ENCODE measurements around the gene DGKA. TPM values are rescaled to one million over a fixed set of nuclear protein-coding genes. Genes with fewer than 3 reads are reported as not detected.
A peak's percentile ranks its signal among the peaks of the same experiment; 100 is the strongest.

The DGKA gene
- total and polyA plus RNA-seq, 2 of the 13 experiments (the other 11 are each of a cell fraction or from before 2014, with no cell fraction given) = 2.4 to 5.4 TPM

DNA sequence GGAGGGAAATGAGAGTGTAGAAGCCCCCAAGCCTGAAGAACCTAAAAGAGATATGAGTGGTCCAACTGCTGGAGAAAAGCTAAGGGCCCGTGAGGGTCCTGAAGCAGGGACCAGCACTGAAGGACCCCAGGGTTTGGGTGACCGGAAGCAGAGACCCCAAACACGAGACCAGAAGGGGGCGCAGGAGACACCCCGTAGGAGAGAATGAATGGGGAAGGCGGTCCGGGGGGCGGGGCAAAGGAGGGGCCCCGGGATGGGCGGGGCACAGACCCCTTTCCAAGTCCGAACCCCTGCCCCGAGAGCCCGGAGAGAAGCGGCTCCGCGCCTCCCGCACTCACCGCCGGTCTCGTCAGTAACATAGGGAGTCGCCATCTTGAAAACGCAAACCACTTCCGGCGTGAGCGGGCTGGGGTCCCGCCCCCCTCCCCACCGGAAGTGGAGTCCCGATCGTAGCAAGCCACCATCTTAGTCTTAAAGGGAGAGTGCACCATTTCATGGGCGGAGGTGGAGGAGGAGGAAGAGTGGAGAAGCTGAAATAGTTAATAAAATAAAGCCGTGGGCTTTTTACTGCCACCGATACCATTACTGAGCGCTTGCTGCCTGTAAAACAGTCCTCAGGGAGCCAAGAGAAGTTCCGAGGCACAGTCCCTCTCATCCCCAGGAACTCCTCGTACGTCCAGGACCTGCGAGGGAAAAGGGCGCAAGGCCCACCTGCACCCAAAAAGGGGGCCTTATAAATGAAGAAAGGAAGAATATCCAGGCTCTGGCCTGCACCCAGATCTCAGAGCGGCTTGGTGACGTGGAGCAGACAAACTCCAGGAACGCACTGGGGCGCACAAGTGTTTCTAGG lies 4.0 kb upstream of the DGKA start (continued):
- TF ChIP-seq HES4 (CRISPR knock-in tag; IDR thresholded peaks at IDR 0.05; ENCODE audit: borderline replicate concordance) (no peak), ZNF549 (CRISPR knock-in tag; IDR thresholded peaks at IDR 0.05) (no peak), ZSCAN20 (CRISPR knock-in tag; IDR thresholded peaks at IDR 0.05; ENCODE audit: borderline replicate concordance) (no peak), SRSF1 (optimal IDR thresholded peaks at IDR 0.05; ENCODE audit: low read depth, low read length) (peak; percentile 43), ZNF589 (CRISPR knock-in tag; conservative IDR thresholded peaks at IDR 0.05) (no peak), KLF6 (CRISPR knock-in tag; IDR thresholded peaks at IDR 0.05) (no peak; the same call in 1 of the 2 replicates), ZFP90 (CRISPR knock-in tag; IDR thresholded peaks at IDR 0.05; ENCODE audit: borderline replicate concordance) (peak; percentile 23; the same call in 1 of the 2 replicates), SNAPC2 (CRISPR knock-in tag; IDR thresholded peaks at IDR 0.05) (no peak), ZNF235 (CRISPR knock-in tag; IDR thresholded peaks at IDR 0.05; ENCODE audit: borderline replicate concordance) (no peak), SP4 (CRISPR knock-in tag; IDR thresholded peaks at IDR 0.05) (peak; percentile 64; the same call in 1 of the 2 replicates), ZNF143 (CRISPR knock-in tag; IDR thresholded peaks at IDR 0.05) (peak; percentile 53), ZFX (CRISPR knock-in tag; IDR thresholded peaks at IDR 0.05; ENCODE audit: low read depth) (no peak), ZSCAN29 (CRISPR knock-in tag; conservative IDR thresholded peaks at IDR 0.05) (no peak), ZNF790 (CRISPR knock-in tag; IDR thresholded peaks at IDR 0.05; ENCODE audit: borderline replicate concordance) (no peak), FOXK1 (CRISPR knock-in tag; IDR thresholded peaks at IDR 0.05; ENCODE audit: borderline replicate concordance, low read depth) (0 out of 2 replicates have a peak, but pooled peaks have one; percentile 23), CCAR2 (optimal IDR thresholded peaks at IDR 0.05; ENCODE audit: low read depth, low read length) (no peak), MTF1 (CRISPR knock-in tag; IDR thresholded peaks at IDR 0.05) (no peak), ZNF570 (CRISPR knock-in tag; IDR thresholded peaks at IDR 0.05; ENCODE audit: borderline replicate concordance) (no peak), FOXJ3 (CRISPR knock-in tag; IDR thresholded peaks at IDR 0.05; ENCODE audit: borderline replicate concordance) (no peak), SRF (IDR thresholded peaks at IDR 0.05; ENCODE audit: low read depth, low read length) (no peak), ZNF792 (CRISPR knock-in tag; IDR thresholded peaks at IDR 0.05) (no peak), KDM4B (CRISPR knock-in tag; IDR thresholded peaks at IDR 0.05) (no peak)
- TF ChIP-seq, protein P1, sequence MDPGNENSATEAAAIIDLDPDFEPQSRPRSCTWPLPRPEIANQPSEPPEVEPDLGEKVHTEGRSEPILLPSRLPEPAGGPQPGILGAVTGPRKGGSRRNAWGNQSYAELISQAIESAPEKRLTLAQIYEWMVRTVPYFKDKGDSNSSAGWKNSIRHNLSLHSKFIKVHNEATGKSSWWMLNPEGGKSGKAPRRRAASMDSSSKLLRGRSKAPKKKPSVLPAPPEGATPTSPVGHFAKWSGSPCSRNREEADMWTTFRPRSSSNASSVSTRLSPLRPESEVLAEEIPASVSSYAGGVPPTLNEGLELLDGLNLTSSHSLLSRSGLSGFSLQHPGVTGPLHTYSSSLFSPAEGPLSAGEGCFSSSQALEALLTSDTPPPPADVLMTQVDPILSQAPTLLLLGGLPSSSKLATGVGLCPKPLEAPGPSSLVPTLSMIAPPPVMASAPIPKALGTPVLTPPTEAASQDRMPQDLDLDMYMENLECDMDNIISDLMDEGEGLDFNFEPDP (CRISPR knock-in tag; conservative IDR thresholded peaks at IDR 0.05) = no peak
- TF ChIP-seq, protein P2, sequence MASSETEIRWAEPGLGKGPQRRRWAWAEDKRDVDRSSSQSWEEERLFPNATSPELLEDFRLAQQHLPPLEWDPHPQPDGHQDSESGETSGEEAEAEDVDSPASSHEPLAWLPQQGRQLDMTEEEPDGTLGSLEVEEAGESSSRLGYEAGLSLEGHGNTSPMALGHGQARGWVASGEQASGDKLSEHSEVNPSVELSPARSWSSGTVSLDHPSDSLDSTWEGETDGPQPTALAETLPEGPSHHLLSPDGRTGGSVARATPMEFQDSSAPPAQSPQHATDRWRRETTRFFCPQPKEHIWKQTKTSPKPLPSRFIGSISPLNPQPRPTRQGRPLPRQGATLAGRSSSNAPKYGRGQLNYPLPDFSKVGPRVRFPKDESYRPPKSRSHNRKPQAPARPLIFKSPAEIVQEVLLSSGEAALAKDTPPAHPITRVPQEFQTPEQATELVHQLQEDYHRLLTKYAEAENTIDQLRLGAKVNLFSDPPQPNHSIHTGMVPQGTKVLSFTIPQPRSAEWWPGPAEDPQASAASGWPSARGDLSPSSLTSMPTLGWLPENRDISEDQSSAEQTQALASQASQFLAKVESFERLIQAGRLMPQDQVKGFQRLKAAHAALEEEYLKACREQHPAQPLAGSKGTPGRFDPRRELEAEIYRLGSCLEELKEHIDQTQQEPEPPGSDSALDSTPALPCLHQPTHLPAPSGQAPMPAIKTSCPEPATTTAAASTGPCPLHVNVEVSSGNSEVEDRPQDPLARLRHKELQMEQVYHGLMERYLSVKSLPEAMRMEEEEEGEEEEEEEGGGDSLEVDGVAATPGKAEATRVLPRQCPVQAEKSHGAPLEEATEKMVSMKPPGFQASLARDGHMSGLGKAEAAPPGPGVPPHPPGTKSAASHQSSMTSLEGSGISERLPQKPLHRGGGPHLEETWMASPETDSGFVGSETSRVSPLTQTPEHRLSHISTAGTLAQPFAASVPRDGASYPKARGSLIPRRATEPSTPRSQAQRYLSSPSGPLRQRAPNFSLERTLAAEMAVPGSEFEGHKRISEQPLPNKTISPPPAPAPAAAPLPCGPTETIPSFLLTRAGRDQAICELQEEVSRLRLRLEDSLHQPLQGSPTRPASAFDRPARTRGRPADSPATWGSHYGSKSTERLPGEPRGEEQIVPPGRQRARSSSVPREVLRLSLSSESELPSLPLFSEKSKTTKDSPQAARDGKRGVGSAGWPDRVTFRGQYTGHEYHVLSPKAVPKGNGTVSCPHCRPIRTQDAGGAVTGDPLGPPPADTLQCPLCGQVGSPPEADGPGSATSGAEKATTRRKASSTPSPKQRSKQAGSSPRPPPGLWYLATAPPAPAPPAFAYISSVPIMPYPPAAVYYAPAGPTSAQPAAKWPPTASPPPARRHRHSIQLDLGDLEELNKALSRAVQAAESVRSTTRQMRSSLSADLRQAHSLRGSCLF (CRISPR knock-in tag; IDR thresholded peaks at IDR 0.05; ENCODE audit: borderline replicate concordance) = no peak; the same call in 1 of the 2 replicates
